PC-9 (cell line): ENCODE data around the gene OBSCN.

ENCODE experiments used
- CTCF ChIP-seq: fragments of 200-600 bp; sonication (generic); conservative IDR thresholded peaks from 2 replicates; pipeline ENCODE4 v1.6.1; 2017; ENCODE audit warnings: mixed run types, antibody characterized with exemption, mild to moderate bottlenecking, moderate library complexity
- EZH2 ChIP-seq: fragments of 200-600 bp; sonication (generic); IDR thresholded peaks from 2 replicates; pipeline ENCODE4 v1.8.0; 2017; ENCODE audit warnings: antibody characterized with exemption, low read depth

GRCh38 chr1:228194921-228195812 lies 12.7 kb upstream of the OBSCN start:
- TF ChIP-seq EZH2, result no peak
- TF ChIP-seq CTCF, result no peak
